NCI-H128 (cell line): ENCODE measurements around the gene PTPRN2.

Experiments
- DNase-seq: peaks from one replicate; lab custom pipeline; 2025; ENCODE audit not compliant: unreplicated experiment; lab: John Stamatoyannopoulos, UW

The PTPRN2 gene

GRCh38 chr7:158289761-158290523 is 297.7 kb downstream of the PTPRN2 start:
- DNase-seq, result no peak

GRCh38 chr7:158289231-158289630 is 298.4 kb downstream of the PTPRN2 start:
- no peak for DNase-seq

GRCh38 chr7:158286210-158286609 is 301.4 kb downstream of the PTPRN2 start:
- no peak for DNase-seq

- DNase-seq, result no peak
These were observed 302.2 kb downstream of the PTPRN2 start for GRCh38 chr7:158285383-158285770.

GRCh38 chr7:158284617-158285382 is 302.8 kb downstream of the PTPRN2 start:
- no peak for DNase-seq

- DNase-seq, result no peak
These were observed 303.5 kb downstream of the PTPRN2 start for GRCh38 chr7:158284121-158284520.

- no peak for DNase-seq
These were observed 304.3 kb downstream of the PTPRN2 start for GRCh38 chr7:158283016-158283974.

- no peak for DNase-seq
These were observed 305.1 kb downstream of the PTPRN2 start for GRCh38 chr7:158282461-158283001.

GRCh38 chr7:158281441-158281840 is 306.2 kb downstream of the PTPRN2 start:
- no peak for DNase-seq

- no peak for DNase-seq
These were observed 307.0 kb downstream of the PTPRN2 start for GRCh38 chr7:158280448-158281144.

- no peak for DNase-seq
These were observed 307.8 kb downstream of the PTPRN2 start for GRCh38 chr7:158279539-158280447.

- no peak for DNase-seq
These were observed 308.8 kb downstream of the PTPRN2 start for GRCh38 chr7:158278745-158279320.

- no peak for DNase-seq
These were observed 310.1 kb downstream of the PTPRN2 start for GRCh38 chr7:158277219-158278141.

- DNase-seq, result no peak
These were observed 311.0 kb downstream of the PTPRN2 start for GRCh38 chr7:158276414-158277218.

GRCh38 chr7:158275711-158276413 is 311.8 kb downstream of the PTPRN2 start:
- DNase-seq, result no peak

- DNase-seq, result no peak
These were observed 312.6 kb downstream of the PTPRN2 start for GRCh38 chr7:158274996-158275395.
